ENCODE data around the gene SLC6A8. TPM values are rescaled to one million over a fixed set of nuclear protein-coding genes. Genes with fewer than 3 reads are reported as not detected.
A peak's percentile ranks its signal among the peaks of the same experiment; 100 is the strongest.

The SLC6A8 gene
- total and polyA plus RNA-seq, 4 donors: 13.9 to 26.7 (median 15.4) TPM

GRCh38 chrX:153642051-153642654 is 45.6 kb upstream of the SLC6A8 start:
- no peak overlapping the region for H3K27ac ChIP-seq (ENCODE audit: low read depth in 1 of 2, low read length in 2 of 2)
- ATAC-seq (ENCODE audit: low FRiP score): no peak
- WGBS, 2 donors: 1 to 38% methylated on average over 33 to 62 of the region's 62 CpGs
- no peaks in the 10 kb centered on the region for H3K4me1 ChIP-seq (ENCODE audit: control insufficient read depth in 1 of 2, insufficient read depth in 2 of 2, low read length in 2 of 2)
- H3K27me3 ChIP-seq (ENCODE audit: control insufficient read depth in 1 of 2, insufficient read depth in 2 of 2, low read length in 1 of 2): no peaks in the 10 kb centered on the region
- no peak overlapping the region for H3K4me3 ChIP-seq (ENCODE audit: low read length in 2 of 2)
- no peaks in the 10 kb centered on the region for H3K36me3 ChIP-seq (ENCODE audit: control insufficient read depth in 1 of 2, insufficient read depth in 2 of 2, low read length in 1 of 2)
- no peaks in the 10 kb centered on the region for H3K9me3 ChIP-seq (ENCODE audit: control insufficient read depth, low read length)
- intact Hi-C loops (cut with DNase I): no loop called here
- DNase-seq: peak; percentile 24 to 61

GRCh38 chrX:153642655-153643430 is 44.9 kb upstream of the SLC6A8 start:
- no peak for ATAC-seq (ENCODE audit: low FRiP score)
- Histone ChIP-seq H3K36me3 (ENCODE audit: control insufficient read depth in 1 of 2, insufficient read depth in 2 of 2, low read length in 1 of 2) (no peaks in the 10 kb centered on the region), H3K4me1 (ENCODE audit: control insufficient read depth in 1 of 2, insufficient read depth in 2 of 2, low read length in 2 of 2) (no peaks in the 10 kb centered on the region), H3K9me3 (ENCODE audit: control insufficient read depth, low read length) (no peaks in the 10 kb centered on the region), H3K4me3 (ENCODE audit: low read length in 2 of 2) (no peak overlapping the region), H3K27ac (ENCODE audit: low read depth in 1 of 2, low read length in 2 of 2) (no peak overlapping the region), H3K27me3 (ENCODE audit: control insufficient read depth in 1 of 2, insufficient read depth in 2 of 2, low read length in 1 of 2) (no peaks in the 10 kb centered on the region)
- WGBS, 2 donors: 2 to 38% methylated on average over 37 to 48 of the region's 48 CpGs
- intact Hi-C loops (cut with DNase I): no loop called here
- DNase-seq: peak; percentile 38 to 61

GRCh38 chrX:153643431-153644351 is 44.0 kb upstream of the SLC6A8 start:
- 1 to 25% methylated on average over 54 to 84 of the region's 84 CpGs for WGBS, 2 donors
- no peaks in the 10 kb centered on the region for H3K36me3 ChIP-seq (ENCODE audit: control insufficient read depth in 1 of 2, insufficient read depth in 2 of 2, low read length in 1 of 2)
- no peak overlapping the region for H3K27ac ChIP-seq (ENCODE audit: low read depth in 1 of 2, low read length in 2 of 2)
- ATAC-seq (ENCODE audit: low FRiP score) (no peak), DNase-seq (peak; percentile 49 to 77)
- no peak overlapping the region for H3K4me3 ChIP-seq (ENCODE audit: low read length in 2 of 2)
- H3K9me3 ChIP-seq (ENCODE audit: control insufficient read depth, low read length): no peaks in the 10 kb centered on the region
- intact Hi-C loops (cut with DNase I): no loop called here
- H3K27me3 ChIP-seq (ENCODE audit: control insufficient read depth in 1 of 2, insufficient read depth in 2 of 2, low read length in 1 of 2): no peaks in the 10 kb centered on the region
- no peaks in the 10 kb centered on the region for H3K4me1 ChIP-seq (ENCODE audit: control insufficient read depth in 1 of 2, insufficient read depth in 2 of 2, low read length in 2 of 2)

GRCh38 chrX:153644356-153645125 is 43.2 kb upstream of the SLC6A8 start:
- no peak overlapping the region for H3K27ac ChIP-seq (ENCODE audit: low read depth in 1 of 2, low read length in 2 of 2)
- intact Hi-C loops (cut with DNase I): no loop called here
- ATAC-seq (ENCODE audit: low FRiP score) (no peak), DNase-seq (peak; percentile 35 to 68)
- 4 to 29% methylated on average over 32 to 46 of the region's 46 CpGs for WGBS, 2 donors
- no peaks in the 10 kb centered on the region for H3K9me3 ChIP-seq (ENCODE audit: control insufficient read depth, low read length)
- no peaks in the 10 kb centered on the region for H3K36me3 ChIP-seq (ENCODE audit: control insufficient read depth in 1 of 2, insufficient read depth in 2 of 2, low read length in 1 of 2)
- no peaks in the 10 kb centered on the region for H3K4me1 ChIP-seq (ENCODE audit: control insufficient read depth in 1 of 2, insufficient read depth in 2 of 2, low read length in 2 of 2)
- no peaks in the 10 kb centered on the region for H3K27me3 ChIP-seq (ENCODE audit: control insufficient read depth in 1 of 2, insufficient read depth in 2 of 2, low read length in 1 of 2)
- no peak overlapping the region for H3K4me3 ChIP-seq (ENCODE audit: low read length in 2 of 2)

- Histone ChIP-seq H3K27ac (ENCODE audit: low read depth in 1 of 2, low read length in 2 of 2) (no peak overlapping the region), H3K4me3 (ENCODE audit: low read length in 2 of 2) (no peak overlapping the region), H3K9me3 (ENCODE audit: control insufficient read depth, low read length) (no peaks in the 10 kb centered on the region), H3K36me3 (ENCODE audit: control insufficient read depth in 1 of 2, insufficient read depth in 2 of 2, low read length in 1 of 2) (no peaks in the 10 kb centered on the region), H3K27me3 (ENCODE audit: control insufficient read depth in 1 of 2, insufficient read depth in 2 of 2, low read length in 1 of 2) (no peaks in the 10 kb centered on the region), H3K4me1 (ENCODE audit: control insufficient read depth in 1 of 2, insufficient read depth in 2 of 2, low read length in 2 of 2) (no peaks in the 10 kb centered on the region)
- ATAC-seq (ENCODE audit: low FRiP score): no peak
- 41 to 59% methylated on average over 6 of the region's 6 CpGs for WGBS, 2 donors
- DNase-seq: peak; percentile 29 to 50
- intact Hi-C loops (cut with DNase I): no loop called here
Measured at GRCh38 chrX:153645151-153645550, 42.6 kb upstream of the SLC6A8 start.

GRCh38 chrX:153645921-153646488 is 41.7 kb upstream of the SLC6A8 start:
- Histone ChIP-seq H3K27me3 (ENCODE audit: control insufficient read depth in 1 of 2, insufficient read depth in 2 of 2, low read length in 1 of 2) (no peaks in the 10 kb centered on the region), H3K9me3 (ENCODE audit: control insufficient read depth, low read length) (no peaks in the 10 kb centered on the region), H3K36me3 (ENCODE audit: control insufficient read depth in 1 of 2, insufficient read depth in 2 of 2, low read length in 1 of 2) (no peaks in the 10 kb centered on the region), H3K4me1 (ENCODE audit: control insufficient read depth in 1 of 2, insufficient read depth in 2 of 2, low read length in 2 of 2) (no peaks in the 10 kb centered on the region), H3K4me3 (ENCODE audit: low read length in 2 of 2) (no peak overlapping the region), H3K27ac (ENCODE audit: low read depth in 1 of 2, low read length in 2 of 2) (no peak overlapping the region)
- intact Hi-C loops (cut with DNase I): no loop called here
- 57 to 61% methylated on average over 10 of the region's 10 CpGs for WGBS, 2 donors
- ATAC-seq (ENCODE audit: low FRiP score) (no peak), DNase-seq (peak in 1 of 2 donors; percentile 51)

GRCh38 chrX:153646620-153647373 is 40.9 kb upstream of the SLC6A8 start, which contains the start of gene DUSP9:
Gene DUSP9 (plus strand): TSS chrX:153647203. CDS start chrX:153647954, 751 bp downstream.
- no peaks in the 10 kb centered on the region for H3K27me3 ChIP-seq (ENCODE audit: control insufficient read depth in 1 of 2, insufficient read depth in 2 of 2, low read length in 1 of 2)
- intact Hi-C loops (cut with DNase I): no loop called here
- no peaks in the 10 kb centered on the region for H3K4me1 ChIP-seq (ENCODE audit: control insufficient read depth in 1 of 2, insufficient read depth in 2 of 2, low read length in 2 of 2)
- no peaks in the 10 kb centered on the region for H3K36me3 ChIP-seq (ENCODE audit: control insufficient read depth in 1 of 2, insufficient read depth in 2 of 2, low read length in 1 of 2)
- no peak within 1 kb of the TSS for H3K27ac ChIP-seq (ENCODE audit: low read depth in 1 of 2, low read length in 2 of 2)
- H3K4me3 ChIP-seq (ENCODE audit: low read length in 2 of 2): no peak within 1 kb of the TSS
- peak; percentile 17 for ATAC-seq (ENCODE audit: low FRiP score)
- 5 to 25% methylated on average over 32 to 53 of the region's 53 CpGs for WGBS, 2 donors
- no peaks in the 10 kb centered on the region for H3K9me3 ChIP-seq (ENCODE audit: control insufficient read depth, low read length)
- peak; percentile 47 to 76 for DNase-seq

All from aorta (tissue), 5 donors.